KMS-11 (cell line): ENCODE data around the gene ACO2.

Source experiments
- H2AFZ ChIP-seq: fragments of 200-600 bp; sonication (generic); 2 replicates; pipeline ENCODE4 v1.6.1; 2016; ENCODE audit warnings: antibody characterized with exemption, mixed run types, low read depth
- H3K27ac ChIP-seq: fragments of 200-600 bp; sonication (generic); 2 replicates; pipeline ENCODE4 v1.6.1; 2016; ENCODE audit warnings: mild to moderate bottlenecking, mixed run types
- H3K27me3 ChIP-seq: fragments of 200-600 bp; sonication (generic); 2 replicates; pipeline ENCODE4 v1.6.1; 2017; ENCODE audit warnings: mild to moderate bottlenecking, low read depth, mixed run types, moderate library complexity; ENCODE audit not compliant: insufficient read depth
- H3K36me3 ChIP-seq: fragments of 200-600 bp; sonication (generic); 2 replicates; pipeline ENCODE4 v1.6.1; 2017; ENCODE audit warnings: mild to moderate bottlenecking, mixed run types; ENCODE audit not compliant: insufficient read depth
- H3K4me1 ChIP-seq: fragments of 200-600 bp; sonication (generic); 2 replicates; pipeline ENCODE4 v1.6.1; 2016; ENCODE audit warnings: mild to moderate bottlenecking, low read depth, mixed run types; ENCODE audit not compliant: poor library complexity, severe bottlenecking
- H3K4me2 ChIP-seq: fragments of 200-600 bp; sonication (generic); 2 replicates; pipeline ENCODE4 v1.7.0; 2016; ENCODE audit warnings: mild to moderate bottlenecking, mixed run types
- H3K4me3 ChIP-seq: fragments of 200-600 bp; sonication (generic); IDR thresholded peaks from 2 replicates; pipeline ENCODE4 v1.6.1; 2017; ENCODE audit warnings: low read depth, low read length, mixed read lengths; ENCODE audit not compliant: insufficient read depth
- H3K79me2 ChIP-seq: fragments of 200-600 bp; sonication (generic); 2 replicates; pipeline ENCODE4 v1.6.1; 2016; ENCODE audit warnings: low read depth, mixed run types; ENCODE audit not compliant: insufficient read depth
- H3K9ac ChIP-seq: fragments of 200-600 bp; sonication (generic); 2 replicates; pipeline ENCODE4 v1.6.1; 2016; ENCODE audit warnings: mild to moderate bottlenecking, mixed run types
- H4K20me1 ChIP-seq: fragments of 200-600 bp; sonication (generic); 2 replicates; pipeline ENCODE4 v1.6.1; 2016; ENCODE audit warnings: mild to moderate bottlenecking, mixed run types; ENCODE audit not compliant: insufficient read depth
- TF ChIP-seq, protein P1 (sequence below): fragments of 200-600 bp; sonication (generic); conservative IDR thresholded peaks from 2 replicates; pipeline ENCODE4 v1.6.1; 2017; ENCODE audit warnings: low read depth, mild to moderate bottlenecking, antibody characterized with exemption, low read length, moderate library complexity, mixed read lengths

Gene ACO2

DNA sequence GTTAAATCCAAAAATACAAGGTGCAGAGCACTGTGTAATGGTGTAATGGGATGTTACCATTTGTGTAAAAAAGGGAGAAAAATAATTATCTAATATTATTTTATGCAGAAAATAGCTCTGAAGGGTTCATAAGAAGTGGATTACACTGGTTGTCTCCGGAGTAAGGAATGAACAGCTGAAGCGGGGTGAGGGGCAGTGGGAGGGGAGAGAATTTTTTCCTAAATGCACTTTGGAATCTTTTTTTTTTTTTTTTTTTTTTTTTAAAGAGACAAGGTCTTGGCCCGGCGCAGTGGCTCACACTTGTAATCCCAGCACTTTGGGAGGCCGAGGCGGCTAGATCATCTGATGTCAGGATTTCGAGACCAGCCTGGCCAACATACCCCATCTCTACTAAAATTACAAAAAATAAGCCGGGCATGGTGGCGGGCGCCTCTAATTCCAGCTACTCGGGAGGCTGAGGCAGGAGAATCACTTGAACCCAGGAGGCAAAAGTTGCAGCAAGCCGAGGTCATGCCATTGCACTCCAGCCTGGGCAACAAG, 82.1 kb downstream of the ACO2 start:
- Histone ChIP-seq H4K20me1 (no peaks in the 10 kb centered on the region), H3K4me3 (no peak overlapping the region), H3K36me3 (no peaks in the 10 kb centered on the region), H2AFZ (no peak overlapping the region), H3K9ac (no peak overlapping the region), H3K79me2 (no peaks in the 10 kb centered on the region), H3K27me3 (no peaks in the 10 kb centered on the region), H3K27ac (no peak overlapping the region), H3K4me2 (no peak overlapping the region), H3K4me1 (peaks cover 6% of the 10 kb centered on the region)
- TF ChIP-seq, protein P1, sequence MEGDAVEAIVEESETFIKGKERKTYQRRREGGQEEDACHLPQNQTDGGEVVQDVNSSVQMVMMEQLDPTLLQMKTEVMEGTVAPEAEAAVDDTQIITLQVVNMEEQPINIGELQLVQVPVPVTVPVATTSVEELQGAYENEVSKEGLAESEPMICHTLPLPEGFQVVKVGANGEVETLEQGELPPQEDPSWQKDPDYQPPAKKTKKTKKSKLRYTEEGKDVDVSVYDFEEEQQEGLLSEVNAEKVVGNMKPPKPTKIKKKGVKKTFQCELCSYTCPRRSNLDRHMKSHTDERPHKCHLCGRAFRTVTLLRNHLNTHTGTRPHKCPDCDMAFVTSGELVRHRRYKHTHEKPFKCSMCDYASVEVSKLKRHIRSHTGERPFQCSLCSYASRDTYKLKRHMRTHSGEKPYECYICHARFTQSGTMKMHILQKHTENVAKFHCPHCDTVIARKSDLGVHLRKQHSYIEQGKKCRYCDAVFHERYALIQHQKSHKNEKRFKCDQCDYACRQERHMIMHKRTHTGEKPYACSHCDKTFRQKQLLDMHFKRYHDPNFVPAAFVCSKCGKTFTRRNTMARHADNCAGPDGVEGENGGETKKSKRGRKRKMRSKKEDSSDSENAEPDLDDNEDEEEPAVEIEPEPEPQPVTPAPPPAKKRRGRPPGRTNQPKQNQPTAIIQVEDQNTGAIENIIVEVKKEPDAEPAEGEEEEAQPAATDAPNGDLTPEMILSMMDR = no peak

DNA sequence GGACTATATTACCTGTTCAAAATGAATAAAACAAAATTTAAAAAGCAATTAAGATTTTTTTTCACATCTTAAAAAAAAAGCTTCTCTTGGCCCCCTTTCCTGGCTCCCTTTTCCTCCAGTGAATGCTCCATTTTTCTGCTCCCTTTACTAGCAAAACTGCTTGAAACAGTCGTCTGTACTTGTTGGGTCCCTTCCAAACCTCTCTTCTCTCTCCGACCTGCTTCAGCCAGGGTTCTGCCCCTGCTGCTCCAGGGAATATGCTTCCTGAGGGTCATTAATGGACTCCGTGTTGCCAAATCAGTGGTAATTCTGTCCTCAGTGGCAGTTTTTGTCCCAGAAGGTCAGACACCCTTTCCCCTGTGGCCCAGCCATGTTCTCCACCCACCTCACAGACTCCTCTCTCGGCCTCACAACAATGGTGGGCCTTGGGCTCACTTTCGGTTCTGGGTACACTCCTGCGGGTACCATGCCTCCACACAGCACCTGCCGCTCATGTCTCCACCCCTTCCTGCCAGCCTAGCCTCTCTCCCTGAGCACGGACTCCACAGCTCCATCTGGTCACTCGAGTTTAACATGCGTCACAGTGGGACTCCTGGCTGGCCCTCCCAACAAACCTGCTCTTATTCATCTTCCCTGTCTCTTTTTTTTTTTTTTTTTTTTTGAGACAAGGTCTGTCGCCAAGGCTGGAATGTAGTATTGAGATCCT, 83.1 kb downstream of the ACO2 start:
- H3K9ac ChIP-seq = no peak overlapping the region
- no peak overlapping the region for H3K4me3 ChIP-seq
- H3K79me2 ChIP-seq = no peaks in the 10 kb centered on the region
- TF ChIP-seq, protein P1 = no peak
- H2AFZ ChIP-seq = no peak overlapping the region
- H3K4me1 ChIP-seq = peaks cover 10% of the 10 kb centered on the region
- no peak overlapping the region for H3K4me2 ChIP-seq
- H3K27me3 ChIP-seq = no peaks in the 10 kb centered on the region
- H3K27ac ChIP-seq = no peak overlapping the region
- no peaks in the 10 kb centered on the region for H4K20me1 ChIP-seq
- H3K36me3 ChIP-seq = no peaks in the 10 kb centered on the region

DNA sequence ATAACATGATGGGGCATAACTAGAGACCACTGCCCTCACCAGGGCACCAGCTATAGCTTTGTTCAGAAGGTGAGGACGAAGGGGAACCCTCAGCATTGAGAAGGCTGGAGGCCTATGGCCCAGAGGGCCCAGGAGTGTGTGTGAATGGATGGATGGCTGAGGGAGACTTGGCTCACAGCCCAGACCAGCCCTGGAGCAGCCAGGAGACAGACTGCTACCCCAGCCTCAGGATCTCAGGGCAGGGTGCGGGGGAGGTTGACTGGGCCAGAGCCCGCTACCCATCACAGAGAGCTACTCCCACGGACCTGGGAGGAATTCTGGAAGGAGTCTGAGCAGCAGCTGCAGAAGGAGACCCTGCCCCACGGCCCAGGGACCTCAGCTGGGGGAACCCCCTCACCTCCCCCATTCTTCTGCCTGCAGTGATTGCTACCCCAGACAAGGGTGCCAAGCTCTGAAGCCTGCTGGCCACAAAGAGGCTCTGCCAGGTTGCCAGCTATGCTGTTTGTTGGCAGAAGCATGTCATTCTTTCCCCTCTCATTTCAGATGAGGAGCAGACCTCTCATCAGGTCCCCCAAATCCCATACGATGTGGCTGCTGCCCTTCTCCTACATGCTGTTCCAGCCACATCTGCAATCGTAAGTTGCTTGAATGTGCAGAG, 86.5 kb downstream of the ACO2 start:
- H3K79me2 ChIP-seq = no peaks in the 10 kb centered on the region
- H3K4me3 ChIP-seq = no peak overlapping the region
- no peak overlapping the region for H3K27ac ChIP-seq
- H3K27me3 ChIP-seq = no peaks in the 10 kb centered on the region
- TF ChIP-seq, protein P1 = no peak
- no peak overlapping the region for H2AFZ ChIP-seq
- no peaks in the 10 kb centered on the region for H3K36me3 ChIP-seq
- no peak overlapping the region for H3K4me2 ChIP-seq
- no peak overlapping the region for H3K9ac ChIP-seq
- peaks cover 22% of the 10 kb centered on the region for H3K4me1 ChIP-seq
- no peaks in the 10 kb centered on the region for H4K20me1 ChIP-seq

DNA sequence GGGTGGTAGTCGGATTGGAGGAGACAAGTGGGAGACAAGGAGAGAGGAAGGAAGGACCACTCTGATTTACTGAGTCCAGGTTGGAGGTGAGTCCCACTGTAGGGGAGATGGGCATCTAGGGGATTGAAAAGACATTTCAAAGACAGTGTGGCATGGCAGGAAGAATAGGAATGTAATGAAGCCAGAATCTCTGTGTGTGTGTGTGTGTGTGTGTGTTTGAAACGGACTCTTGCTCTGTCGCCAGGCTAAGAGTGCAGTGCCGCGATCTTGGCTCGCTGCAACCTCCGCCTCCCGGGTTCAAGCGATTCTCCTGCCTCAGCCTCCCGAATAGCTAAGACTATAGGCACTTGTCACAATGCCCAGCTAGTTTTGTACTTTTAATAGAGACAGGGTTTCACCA, 87.6 kb downstream of the ACO2 start:
- H3K27me3 ChIP-seq = no peaks in the 10 kb centered on the region
- no peak overlapping the region; the same call in 1 of the 2 replicates for H3K4me2 ChIP-seq
- peaks cover 27% of the 10 kb centered on the region for H3K4me1 ChIP-seq
- TF ChIP-seq, protein P1 = no peak
- no peak overlapping the region for H3K27ac ChIP-seq
- H3K9ac ChIP-seq = no peak overlapping the region
- no peaks in the 10 kb centered on the region for H3K79me2 ChIP-seq
- H2AFZ ChIP-seq = no peak overlapping the region; the same call in 1 of the 2 replicates
- no peaks in the 10 kb centered on the region for H4K20me1 ChIP-seq
- no peaks in the 10 kb centered on the region for H3K36me3 ChIP-seq
- H3K4me3 ChIP-seq = no peak overlapping the region
